Gastrocnemius medialis (tissue), 4 donors: ENCODE results near the gene NHLRC2. TPM values are rescaled to one million over a fixed set of nuclear protein-coding genes. Genes with fewer than 3 reads are reported as not detected.

ENCODE experiments used
- ATAC-seq, 2 donors: fragments of 150-250 bp; one replicate each; pipeline ENCODE4 v1.9.1; 2016
- DNase-seq, 2 donors: peaks; one replicate each; pipeline ENCODE4 v3.0.0-alpha.2; 2019
- H3K27ac ChIP-seq, 4 donors: fragments of 200-600 bp; sonication (generic); 1 replicate in 1 of 4; 2 replicates in 3 of 4; pipeline ENCODE4 v1.5.1; 2016 to 2018; ENCODE audit warnings: mild to moderate bottlenecking in 2 of 4, moderate library complexity in 1 of 4
- H3K27me3 ChIP-seq, 3 donors: fragments of 200-600 bp; sonication (generic) in 2 of 3; 1 replicate in 1 of 3; 2 replicates in 2 of 3; pipeline versions ENCODE4 v1.5.1 to v1.6.0; 2016 to 2019; ENCODE audit warnings: mild to moderate bottlenecking in 1 of 3, moderate library complexity in 1 of 3
- H3K36me3 ChIP-seq, 2 donors: fragments of 200-600 bp; sonication (generic) in 1 of 2; one replicate each; pipeline ENCODE4 v1.5.1; 2017 to 2018
- H3K4me1 ChIP-seq, 2 donors: fragments of 200-600 bp; sonication (generic) in 1 of 2; one replicate each; pipeline ENCODE4 v1.5.1; 2016 to 2017; ENCODE audit warnings: mild to moderate bottlenecking in 2 of 2
- H3K4me3 ChIP-seq, 4 donors: fragments of 200-600 bp; sonication (generic) in 3 of 4; 1 replicate in 1 of 4; 2 replicates in 3 of 4; pipeline ENCODE4 v1.5.1; 2016 to 2019; ENCODE audit warnings: mild to moderate bottlenecking in 2 of 4
- H3K9me3 ChIP-seq, 3 donors: fragments of 200-600 bp; sonication (generic) in 2 of 3; 1 replicate in 1 of 3; 2 replicates in 2 of 3; pipeline ENCODE4 v1.5.1; 2016 to 2019
- POLR2A ChIP-seq, 2 donors: fragments of 450-650 bp; IDR thresholded peaks; one replicate each; pipeline ENCODE4 v1.6.1; 2017; ENCODE audit warnings: antibody characterized with exemption in 2 of 2, mild to moderate bottlenecking in 2 of 2, moderate library complexity in 2 of 2
- in situ Hi-C, 4 donors: fragments of 200-750 bp; cut with MboI; loops; one replicate each; pipeline versions ENCODE4 v1.15.0 to v1.8.0; 2017; ENCODE audit warnings: low sequenced_read_pairs in 4 of 4
- intact Hi-C: fragments of 100-400 bp; cut with DNase I; formaldehyde crosslinking; loops from one replicate; pipeline ENCODE4 v1.15.1; 2023; ENCODE audit warnings: low total_unique reads
- total RNA-seq, 4 donors: library from RNA; depleted of rRNA; stranded (reverse); fragments of >200 nt; gene quantifications; one replicate each; pipeline versions ENCODE4 v1.1.0 to v1.2.3, GENCODE V29; 2016
- TF ChIP-seq, protein P1 (sequence below), 5 experiments: fragments of 450-650 bp in 3 of 5; fragments of 200-600 bp in 2 of 5; sonication (generic) in 2 of 5; IDR thresholded peaks in 4 of 5; conservative IDR thresholded peaks in 1 of 5; 1 replicate in 4 of 5; 2 replicates in 1 of 5; pipeline ENCODE4 v1.5.1; 2016 to 2019; ENCODE audit warnings: antibody characterized with exemption in 5 of 5, mild to moderate bottlenecking in 3 of 5, moderate library complexity in 3 of 5

The NHLRC2 gene
- total RNA-seq, 4 donors from 2014 or later = 11.4 to 109 (median 40.7) TPM

DNA sequence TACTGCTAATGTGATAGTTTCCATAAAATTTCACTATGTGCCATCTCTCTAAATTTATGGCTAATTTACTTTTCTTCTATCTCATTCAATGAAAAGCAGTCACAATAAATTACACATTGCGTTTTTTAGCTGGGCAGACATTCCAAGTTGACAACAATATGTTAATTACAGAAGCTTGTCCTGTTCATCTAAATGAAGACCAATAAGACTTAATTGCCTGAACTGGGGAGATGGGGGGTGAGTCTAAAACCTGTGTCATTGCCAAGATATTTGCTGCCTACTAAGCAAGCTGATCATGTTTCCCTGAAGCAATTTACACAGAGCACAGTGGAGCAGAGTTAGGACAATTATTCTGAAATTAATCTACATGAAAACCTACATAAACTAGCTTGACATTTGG is 99.9 kb downstream of the NHLRC2 start:
- in situ Hi-C loops (no loop called here), intact Hi-C loops (no loop called here)
- H3K27ac ChIP-seq = no peak overlapping the region
- ATAC-seq = no peak
- H3K36me3 ChIP-seq = no peaks in the 10 kb centered on the region
- TF ChIP-seq POLR2A (IDR thresholded peaks at IDR 0.05) = no peak
- TF ChIP-seq, protein P1, sequence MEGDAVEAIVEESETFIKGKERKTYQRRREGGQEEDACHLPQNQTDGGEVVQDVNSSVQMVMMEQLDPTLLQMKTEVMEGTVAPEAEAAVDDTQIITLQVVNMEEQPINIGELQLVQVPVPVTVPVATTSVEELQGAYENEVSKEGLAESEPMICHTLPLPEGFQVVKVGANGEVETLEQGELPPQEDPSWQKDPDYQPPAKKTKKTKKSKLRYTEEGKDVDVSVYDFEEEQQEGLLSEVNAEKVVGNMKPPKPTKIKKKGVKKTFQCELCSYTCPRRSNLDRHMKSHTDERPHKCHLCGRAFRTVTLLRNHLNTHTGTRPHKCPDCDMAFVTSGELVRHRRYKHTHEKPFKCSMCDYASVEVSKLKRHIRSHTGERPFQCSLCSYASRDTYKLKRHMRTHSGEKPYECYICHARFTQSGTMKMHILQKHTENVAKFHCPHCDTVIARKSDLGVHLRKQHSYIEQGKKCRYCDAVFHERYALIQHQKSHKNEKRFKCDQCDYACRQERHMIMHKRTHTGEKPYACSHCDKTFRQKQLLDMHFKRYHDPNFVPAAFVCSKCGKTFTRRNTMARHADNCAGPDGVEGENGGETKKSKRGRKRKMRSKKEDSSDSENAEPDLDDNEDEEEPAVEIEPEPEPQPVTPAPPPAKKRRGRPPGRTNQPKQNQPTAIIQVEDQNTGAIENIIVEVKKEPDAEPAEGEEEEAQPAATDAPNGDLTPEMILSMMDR (IDR thresholded peaks at IDR 0.05 in 4 of 5, conservative IDR thresholded peaks at IDR 0.05 in 1 of 5) = no peak
- no peak for DNase-seq
- H3K4me3 ChIP-seq = no peak overlapping the region
- H3K4me1 ChIP-seq = peaks cover 0 to 6% of the 10 kb centered on the region in 2 donors
- H3K27me3 ChIP-seq = no peaks in the 10 kb centered on the region
- no peaks in the 10 kb centered on the region for H3K9me3 ChIP-seq

DNA sequence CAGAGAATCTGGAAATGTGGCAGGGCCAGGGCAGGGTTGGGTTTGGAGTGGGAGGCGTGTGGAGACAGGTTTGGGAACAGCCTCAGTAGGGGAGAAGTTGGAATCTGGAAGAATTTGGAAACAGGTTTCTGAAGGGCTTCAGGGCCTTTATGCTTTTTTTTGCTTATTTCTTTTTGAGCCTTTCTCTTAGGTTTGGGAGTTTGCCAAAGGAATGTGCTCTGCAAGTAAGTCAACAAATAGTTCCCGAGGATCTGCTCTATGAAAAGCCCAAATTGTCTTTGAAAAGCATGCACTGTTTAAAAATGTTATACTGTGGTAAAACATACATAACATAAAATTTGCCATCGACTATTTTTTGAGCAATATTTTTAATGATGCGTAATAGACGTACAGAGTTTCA is 102.6 kb downstream of the NHLRC2 start:
- intact Hi-C loops = no loop called here

DNA sequence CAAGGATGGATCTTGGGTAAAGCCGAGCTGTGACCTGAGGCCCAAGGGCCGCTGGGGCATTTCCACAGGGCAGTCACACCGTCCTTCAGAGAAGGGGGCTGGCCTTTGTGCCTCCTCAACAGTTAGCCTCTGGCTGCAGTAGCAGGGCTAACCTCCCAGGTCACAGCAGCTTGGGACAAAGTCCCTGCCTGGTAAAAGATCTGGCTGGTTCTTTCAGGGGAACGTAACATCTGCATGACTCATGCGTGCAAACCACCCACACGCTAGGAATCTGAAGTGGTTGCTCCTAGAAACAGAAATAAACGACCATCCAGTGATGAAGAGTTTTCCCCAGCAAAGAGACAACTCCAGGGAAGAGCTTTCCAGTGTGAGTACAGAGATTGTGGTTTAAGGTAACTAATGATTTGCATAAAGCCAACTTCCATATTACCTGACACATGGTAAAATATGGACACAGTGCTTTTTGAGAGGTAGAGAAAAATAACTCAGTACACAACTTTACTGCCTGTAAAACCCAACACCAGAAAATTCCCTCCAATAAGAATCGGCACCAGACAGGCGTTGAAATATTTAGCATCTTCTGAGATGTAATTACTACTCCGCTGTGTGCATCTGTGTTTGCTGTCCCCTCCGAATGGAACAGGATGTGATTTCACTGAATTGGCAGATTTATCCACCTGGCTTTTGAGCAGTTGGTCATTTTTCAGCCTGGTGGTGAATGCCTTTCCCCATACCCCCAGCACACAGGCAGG is 104.3 kb downstream of the NHLRC2 start:
- H3K4me3 ChIP-seq = no peak overlapping the region
- intact Hi-C loops = no loop called here
- H3K36me3 ChIP-seq = no peaks in the 10 kb centered on the region
- H3K4me1 ChIP-seq = peaks cover 0 to 12% of the 10 kb centered on the region in 2 donors
- no peak for TF ChIP-seq POLR2A (IDR thresholded peaks at IDR 0.05)
- TF ChIP-seq, protein P1 (IDR thresholded peaks at IDR 0.05 in 4 of 5, conservative IDR thresholded peaks at IDR 0.05 in 1 of 5) = no peak
- no peaks in the 10 kb centered on the region for H3K9me3 ChIP-seq
- ATAC-seq (peak; percentile 54 to 61), DNase-seq (no peak)
- H3K27ac ChIP-seq = peak overlapping the region in 2 of 4 donors; percentile 11 to 29
- no peaks in the 10 kb centered on the region for H3K27me3 ChIP-seq
- in situ Hi-C loops = no loop called here

More for the DNA sequence above, 102.6 kb downstream of the NHLRC2 start:
- in situ Hi-C loops = no loop called here
- Histone ChIP-seq H3K27me3 (no peaks in the 10 kb centered on the region), H3K4me3 (no peak overlapping the region), H3K27ac (peak overlapping the region in 2 of 4 donors; percentile 27 to 31), H3K9me3 (no peaks in the 10 kb centered on the region), H3K36me3 (no peaks in the 10 kb centered on the region), H3K4me1 (peaks cover 0 to 12% of the 10 kb centered on the region in 2 donors)
- TF ChIP-seq, protein P1 (IDR thresholded peaks at IDR 0.05 in 4 of 5, conservative IDR thresholded peaks at IDR 0.05 in 1 of 5) = no peak
- no peak for TF ChIP-seq POLR2A (IDR thresholded peaks at IDR 0.05)
- ATAC-seq = no peak
- DNase-seq = no peak

DNA sequence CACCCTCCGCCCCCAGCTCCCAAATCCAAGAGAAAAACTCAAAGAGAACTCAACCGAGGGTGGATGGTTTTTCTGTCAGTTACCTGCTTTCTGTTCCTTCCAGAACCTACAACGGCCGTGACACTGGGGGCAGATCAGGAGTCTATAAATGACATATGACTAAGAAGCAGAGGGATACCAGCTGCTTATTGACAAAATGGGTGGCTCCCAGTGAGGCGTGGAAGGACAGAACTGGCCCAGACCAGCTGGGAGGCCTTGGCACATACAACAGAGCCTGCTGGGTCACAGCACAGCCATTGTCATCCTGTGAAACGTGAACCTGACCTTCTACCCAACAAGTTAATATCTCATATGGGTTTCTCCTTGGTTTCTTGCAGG is 104.9 kb downstream of the NHLRC2 start:
- no peaks in the 10 kb centered on the region for H3K36me3 ChIP-seq
- no peak overlapping the region for H3K4me3 ChIP-seq
- H3K27ac ChIP-seq = peak overlapping the region in 2 of 4 donors; percentile 11 to 29
- peak in 1 of 2 donors; percentile 43 for DNase-seq
- no peaks in the 10 kb centered on the region for H3K9me3 ChIP-seq
- peaks cover 0 to 12% of the 10 kb centered on the region in 2 donors for H3K4me1 ChIP-seq
- peak; percentile 65 to 72 for ATAC-seq
- in situ Hi-C loops = no loop called here
- TF ChIP-seq, protein P1 (IDR thresholded peaks at IDR 0.05 in 4 of 5, conservative IDR thresholded peaks at IDR 0.05 in 1 of 5) = no peak
- TF ChIP-seq POLR2A (IDR thresholded peaks at IDR 0.05) = no peak
- intact Hi-C loops = no loop called here
- H3K27me3 ChIP-seq = no peaks in the 10 kb centered on the region
